G401 (cell line): Measurements from ENCODE around the gene ESYT2. TPM values are rescaled to one million over a fixed set of nuclear protein-coding genes. Genes with fewer than 3 reads are reported as not detected.

Source experiments
- DNase-seq: peaks from one replicate; pipeline ENCODE4 v3.0.0-alpha.2; 2015; ENCODE audit warnings: low spot score
- in situ Hi-C: cut with HindIII; loops from 2 replicates; pipeline ENCODE4 v1.10.0; 2016; ENCODE audit warnings: low sequenced_read_pairs, mixed read lengths
- total RNA-seq: library from RNA; depleted of rRNA; stranded (reverse); fragments of >200 nt; shearing (Covaris generic); gene quantifications from 2 replicates; pipeline ENCODE4 v1.2.3, GENCODE V29; 2014

ESYT2 gene
- total RNA-seq, 1 experiment from 2014 or later = 34.8 TPM

GRCh38 chr7:158735935-158736334 lies 93.4 kb downstream of the ESYT2 start:
- in situ Hi-C loops = no loop called here

GRCh38 chr7:158734861-158735260 lies 94.4 kb downstream of the ESYT2 start:
- in situ Hi-C loops = no loop called here
- DNase-seq = no peak

More at GRCh38 chr7:158735935-158736334, 93.4 kb downstream of the ESYT2 start:
- DNase-seq = no peak

- no peak for DNase-seq
- in situ Hi-C loops = no loop called here
Observed at GRCh38 chr7:158733775-158734494, 95.4 kb downstream of the ESYT2 start.

- in situ Hi-C loops = no loop called here
- no peak for DNase-seq
Observed at GRCh38 chr7:158733220-158733519, 96.1 kb downstream of the ESYT2 start.

- in situ Hi-C loops = no loop called here
- DNase-seq = no peak
Observed at GRCh38 chr7:158732494-158733219, 96.7 kb downstream of the ESYT2 start.

GRCh38 chr7:158731761-158732160 lies 97.5 kb downstream of the ESYT2 start:
- in situ Hi-C loops = no loop called here

GRCh38 chr7:158730383-158731346 lies 98.6 kb downstream of the ESYT2 start:
- no peak for DNase-seq
- in situ Hi-C loops = no loop called here

More at GRCh38 chr7:158731761-158732160, 97.5 kb downstream of the ESYT2 start:
- DNase-seq = no peak

GRCh38 chr7:158729646-158730382 lies 99.5 kb downstream of the ESYT2 start:
- in situ Hi-C loops = no loop called here
- DNase-seq = no peak

- in situ Hi-C loops = no loop called here
- DNase-seq = no peak
Observed at GRCh38 chr7:158728911-158729645, 100.2 kb downstream of the ESYT2 start.

- in situ Hi-C loops = no loop called here
- DNase-seq = no peak
Observed at GRCh38 chr7:158727690-158728089, 101.6 kb downstream of the ESYT2 start.

- DNase-seq = no peak
- in situ Hi-C loops = no loop called here
Observed at GRCh38 chr7:158726277-158726807, 103.0 kb downstream of the ESYT2 start.

GRCh38 chr7:158725506-158725800 lies 103.9 kb downstream of the ESYT2 start:
- no peak for DNase-seq
- in situ Hi-C loops = no loop called here

- DNase-seq = no peak
- in situ Hi-C loops = no loop called here
Observed at GRCh38 chr7:158724658-158725505, 104.4 kb downstream of the ESYT2 start.

- DNase-seq = no peak
- in situ Hi-C loops = no loop called here
Observed at GRCh38 chr7:158723714-158724385, 105.5 kb downstream of the ESYT2 start.

- in situ Hi-C loops = no loop called here
- no peak for DNase-seq
Observed at GRCh38 chr7:158723266-158723665, 106.0 kb downstream of the ESYT2 start.

GRCh38 chr7:158722574-158723237 lies 106.6 kb downstream of the ESYT2 start:
- in situ Hi-C loops = no loop called here
- DNase-seq = no peak

- in situ Hi-C loops = no loop called here
- no peak for DNase-seq
Observed at GRCh38 chr7:158720112-158720511, 109.2 kb downstream of the ESYT2 start.
